H9 (cell line): ENCODE measurements around the gene GEMIN2. TPM values are rescaled to one million over a fixed set of nuclear protein-coding genes. Genes with fewer than 3 reads are reported as not detected.
"Not testable (repeated sequence)": the region's sequence is repeated elsewhere in the genome, so short reads cannot be mapped to it uniquely, and the experiment has no call there.

Source experiments
- DNase-seq: peaks from one replicate; pipeline ENCODE4 v3.0.0-alpha.2; 2017
- H2AFZ ChIP-seq: one replicate; pipeline ENCODE4 v1.6.1; 2013; ENCODE audit warnings: mild to moderate bottlenecking, low read length, control low read depth, moderate library complexity
- H2AK5ac ChIP-seq: 2 replicates; pipeline ENCODE4 v1.6.1; 2013; ENCODE audit warnings: low read length, control low read depth, mixed read lengths; ENCODE audit not compliant: insufficient read length
- H2BK120ac ChIP-seq: one replicate; pipeline ENCODE4 v1.6.1; 2013; ENCODE audit warnings: low read depth, mild to moderate bottlenecking, low read length, control low read depth, inconsistent platforms; ENCODE audit not compliant: poor library complexity, severe bottlenecking
- H2BK12ac ChIP-seq: 2 replicates; pipeline ENCODE4 v1.6.1; 2013; ENCODE audit warnings: low read length, control low read depth, mixed read lengths, low read depth; ENCODE audit not compliant: insufficient read length
- H2BK15ac ChIP-seq: 2 replicates; pipeline ENCODE4 v1.6.1; 2013; ENCODE audit warnings: low read depth, low read length, control low read depth
- H2BK20ac ChIP-seq: one replicate; pipeline ENCODE4 v1.6.1; 2013; ENCODE audit warnings: low read depth, mild to moderate bottlenecking, low read length, control low read depth, inconsistent platforms; ENCODE audit not compliant: poor library complexity, severe bottlenecking
- H2BK5ac ChIP-seq: 2 replicates; pipeline ENCODE4 v1.6.1; 2013; ENCODE audit warnings: low read length, control low read depth, mixed read lengths; ENCODE audit not compliant: insufficient read length
- H3K14ac ChIP-seq: 2 replicates; pipeline ENCODE4 v1.6.1; 2013; ENCODE audit warnings: low read length, control low read depth; ENCODE audit not compliant: insufficient read depth
- H3K18ac ChIP-seq: 2 replicates; pipeline ENCODE4 v1.6.1; 2013; ENCODE audit warnings: low read depth, mild to moderate bottlenecking, mixed read lengths, low read length, control low read depth; ENCODE audit not compliant: insufficient read length
- H3K23ac ChIP-seq: 2 replicates; pipeline ENCODE4 v1.6.1; 2013; ENCODE audit warnings: low read length, control low read depth, mixed read lengths, low read depth; ENCODE audit not compliant: insufficient read length
- H3K23me2 ChIP-seq: 2 replicates; pipeline ENCODE4 v1.6.1; 2013; ENCODE audit warnings: low read depth, mild to moderate bottlenecking, mixed read lengths, low read length, control low read depth; ENCODE audit not compliant: insufficient read length, poor library complexity, severe bottlenecking
- H3K27ac ChIP-seq: 2 replicates; pipeline ENCODE4 v1.5.1; 2013; ENCODE audit warnings: low read length, control low read depth, mixed read lengths, low read depth; ENCODE audit not compliant: insufficient read length
- H3K27me3 ChIP-seq: 2 replicates; pipeline ENCODE4 v1.6.1; 2013; ENCODE audit warnings: low read length, control low read depth, inconsistent platforms; ENCODE audit not compliant: insufficient read depth
- H3K4ac ChIP-seq: 2 replicates; pipeline ENCODE4 v1.6.1; 2013; ENCODE audit warnings: low read depth, mild to moderate bottlenecking, control low read depth, inconsistent platforms, low read length, moderate library complexity
- H3K4me1 ChIP-seq: 2 replicates; pipeline ENCODE4 v1.6.1; 2013; ENCODE audit warnings: low read length, control low read depth, inconsistent platforms; ENCODE audit not compliant: insufficient read depth
- H3K4me2 ChIP-seq: 2 replicates; pipeline ENCODE4 v1.6.1; 2013; ENCODE audit warnings: low read length, control low read depth, mixed read lengths; ENCODE audit not compliant: insufficient read length, insufficient read depth
- H3K56ac ChIP-seq: 2 replicates; pipeline ENCODE4 v1.6.1; 2013; ENCODE audit warnings: low read depth, mild to moderate bottlenecking, mixed read lengths, low read length, control low read depth; ENCODE audit not compliant: insufficient read length
- H3K79me1 ChIP-seq: 2 replicates; pipeline ENCODE4 v1.6.1; 2013; ENCODE audit warnings: low read depth, mild to moderate bottlenecking, moderate library complexity, low read length, control low read depth, inconsistent platforms; ENCODE audit not compliant: insufficient read depth, poor library complexity, severe bottlenecking
- H3K79me2 ChIP-seq: 2 replicates; pipeline ENCODE4 v1.6.1; 2013; ENCODE audit warnings: low read length, control low read depth, inconsistent platforms; ENCODE audit not compliant: insufficient read depth
- H3K9ac ChIP-seq: 2 replicates; pipeline ENCODE4 v1.6.1; 2013; ENCODE audit warnings: low read length, control low read depth, mixed read lengths; ENCODE audit not compliant: insufficient read length; ENCODE audit errors: extremely low read depth
- H3K9me3 ChIP-seq: one replicate; pipeline ENCODE4 v1.6.1; 2013; ENCODE audit warnings: low read depth, low read length, inconsistent platforms; ENCODE audit not compliant: control insufficient read depth
- H3T11ph ChIP-seq: one replicate; pipeline ENCODE4 v1.6.1; 2013; ENCODE audit warnings: mild to moderate bottlenecking, low read length, control low read depth, inconsistent platforms
- H4K20me1 ChIP-seq: one replicate; pipeline ENCODE4 v1.6.1; 2013; ENCODE audit not compliant: control insufficient read depth, insufficient read length, insufficient read depth
- H4K5ac ChIP-seq: 2 replicates; pipeline ENCODE4 v1.6.1; 2013; ENCODE audit warnings: low read depth, mild to moderate bottlenecking, mixed read lengths, low read length, control low read depth; ENCODE audit not compliant: insufficient read length
- H4K8ac ChIP-seq: replicated peaks from 2 replicates; pipeline ENCODE4 v1.6.1; 2013; ENCODE audit warnings: low read length, control low read depth, mixed read lengths, low read depth; ENCODE audit not compliant: insufficient read length
- H4K91ac ChIP-seq: 2 replicates; pipeline ENCODE4 v1.6.1; 2013; ENCODE audit warnings: low read depth, mild to moderate bottlenecking, moderate library complexity, mixed read lengths, low read length, control low read depth; ENCODE audit not compliant: insufficient read length
- H3K27ac Mint-ChIP-seq, 3 experiments: 2 replicates in 2 of 3; 3 replicates in 1 of 3; pipeline ENCODE4 v1.8.0; 2020 to 2021; ENCODE audit warnings: mixed read lengths in 3 of 3, mild to moderate bottlenecking in 1 of 3, moderate library complexity in 1 of 3
- H3K27me3 Mint-ChIP-seq: 2 replicates; pipeline ENCODE4 v1.8.0; 2021; ENCODE audit warnings: low read depth, mild to moderate bottlenecking, moderate library complexity, mixed read lengths
- H3K36me3 Mint-ChIP-seq, 3 experiments: 2 replicates in 2 of 3; 3 replicates in 1 of 3; pipeline ENCODE4 v1.8.0; 2020 to 2021; ENCODE audit warnings: low read depth in 3 of 3, mixed read lengths in 3 of 3; ENCODE audit not compliant: insufficient read depth in 1 of 3
- H3K4me1 Mint-ChIP-seq, 2 experiments: 2 replicates each; pipeline ENCODE4 v1.8.0; 2020; ENCODE audit warnings: mixed read lengths in 2 of 2
- H3K4me3 Mint-ChIP-seq, 2 experiments: 2 replicates in 1 of 2; 3 replicates in 1 of 2; pipeline ENCODE4 v1.8.0; 2020 to 2021; ENCODE audit warnings: mild to moderate bottlenecking in 2 of 2, mixed read lengths in 2 of 2, moderate library complexity in 1 of 2
- H3K9me3 Mint-ChIP-seq, 2 experiments: 2 replicates in 1 of 2; 3 replicates in 1 of 2; pipeline ENCODE4 v1.8.0; 2020; ENCODE audit warnings: mild to moderate bottlenecking in 2 of 2, mixed read lengths in 2 of 2, moderate library complexity in 1 of 2
- CTCF ChIP-seq: fragments of 200-600 bp; sonication (generic); conservative IDR thresholded peaks from 3 replicates; pipeline ENCODE4 v1.8.0; 2021; ENCODE audit warnings: antibody characterized with exemption, mild to moderate bottlenecking
- WGBS: extraction: QIAGEN DNeasy Blood & Tissue Kit; methylation state at CpG from one replicate; pipeline ENCODE4 v1.1.7; 2013; ENCODE audit warnings: missing lambda C conversion rate, low lambda C conversion rate, mixed read lengths; ENCODE audit not compliant: insufficient read length; ENCODE audit errors: extremely low coverage; 5-methylcytosine and 5-hydroxymethylcytosine counted together
- total RNA-seq: library from RNA; stranded (reverse); gene quantifications from 2 replicates; pipeline ENCODE4 v1.2.1, GENCODE V29; 2021

The GEMIN2 gene
- total RNA-seq, 1 experiment from 2014 or later: 36.3 TPM

- H3K9me3 Mint-ChIP-seq: no peaks in the 10 kb centered on the region
- Histone ChIP-seq H3K9me3 (no peaks in the 10 kb centered on the region), H2BK15ac (no peak overlapping the region), H2BK5ac (no peak overlapping the region), H4K8ac (no peak overlapping the region), H4K20me1 (no peaks in the 10 kb centered on the region), H4K5ac (no peak overlapping the region), H2AK5ac (no peak overlapping the region), H3K18ac (no peak overlapping the region), H3K23me2 (no peaks in the 10 kb centered on the region), H3K27ac (no peak overlapping the region), H4K91ac (no peak overlapping the region), H2BK120ac (no peak overlapping the region), H2BK20ac (no peak overlapping the region), H3K9ac (no peak overlapping the region), H3K4me2 (no peak overlapping the region), H3K14ac (no peak overlapping the region), H2AFZ (no peak overlapping the region), H3K23ac (no peak overlapping the region), H3K4ac (no peak overlapping the region), H3K27me3 (no peaks in the 10 kb centered on the region), H2BK12ac (no peak overlapping the region), H3K4me1 (peaks cover 7% of the 10 kb centered on the region), H3K79me2 (no peaks in the 10 kb centered on the region), H3K56ac (no peak overlapping the region), H3K79me1 (peaks cover 3% of the 10 kb centered on the region), H3T11ph (no peak overlapping the region)
- H3K27ac Mint-ChIP-seq: peak overlapping the region in 1 of 3 experiments; percentile 86; a peak in 2 of 7 replicates
- no peak for DNase-seq
- peaks cover 10 to 32% (median 24%) of the 10 kb centered on the region in 3 experiments; a peak in 6 of 7 replicates for H3K36me3 Mint-ChIP-seq
- no peaks in the 10 kb centered on the region for H3K27me3 Mint-ChIP-seq
- no peak overlapping the region for H3K4me3 Mint-ChIP-seq
- no peak for TF ChIP-seq CTCF
- H3K4me1 Mint-ChIP-seq: peaks cover 12 to 22% of the 10 kb centered on the region in 2 experiments
- no CpG with 5 or more reads among the region's 1 CpG for WGBS
These were observed 68.9 kb downstream of the GEMIN2 start for GRCh38 chr14:39182770-39183684.

GRCh38 chr14:39183685-39184003 lies 69.5 kb downstream of the GEMIN2 start:
- H3K4me3 Mint-ChIP-seq, H2BK15ac ChIP-seq, H3K4me1 ChIP-seq, H3K79me1 ChIP-seq, H3K9me3 ChIP-seq, H3K23ac ChIP-seq, H3K79me2 ChIP-seq, H2BK12ac ChIP-seq, H3K14ac ChIP-seq, H3K56ac ChIP-seq, H3K9me3 Mint-ChIP-seq, H3K27me3 Mint-ChIP-seq, H3K9ac ChIP-seq, H2BK20ac ChIP-seq, H4K91ac ChIP-seq, H2AK5ac ChIP-seq, H2AFZ ChIP-seq, H4K5ac ChIP-seq, DNase-seq, H3K4ac ChIP-seq, H3T11ph ChIP-seq, H3K4me2 ChIP-seq, H3K27ac ChIP-seq, H4K20me1 ChIP-seq, H2BK5ac ChIP-seq, H3K18ac ChIP-seq, H3K27me3 ChIP-seq, H4K8ac ChIP-seq, H3K23me2 ChIP-seq, H2BK120ac ChIP-seq: not testable (repeated sequence)
- peaks cover 10 to 27% (median 24%) of the 10 kb centered on the region in 3 experiments; a peak in 6 of 7 replicates for H3K36me3 Mint-ChIP-seq
- peak overlapping the region in 1 of 3 experiments; percentile 32; a peak in 1 of 7 replicates for H3K27ac Mint-ChIP-seq
- H3K4me1 Mint-ChIP-seq: peaks cover 17 to 27% of the 10 kb centered on the region in 2 experiments
- WGBS: no CpG with 5 or more reads among the region's 5 CpGs
